C4-2B (cell line): Measurements from ENCODE around the gene ZNF407.

ENCODE experiments used
- ZFX ChIP-seq: fragments of 450-650 bp; IDR thresholded peaks from 2 replicates; pipeline ENCODE4 v1.6.1; 2017
- TF ChIP-seq, protein P1 (sequence below): fragments of 450-650 bp; conservative IDR thresholded peaks from 2 replicates; pipeline ENCODE4 v1.5.1; 2017; ENCODE audit warnings: mild to moderate bottlenecking

GRCh38 chr18:74940856-74941255 lies 343.2 kb downstream of the ZNF407 start:
- TF ChIP-seq, protein P1, sequence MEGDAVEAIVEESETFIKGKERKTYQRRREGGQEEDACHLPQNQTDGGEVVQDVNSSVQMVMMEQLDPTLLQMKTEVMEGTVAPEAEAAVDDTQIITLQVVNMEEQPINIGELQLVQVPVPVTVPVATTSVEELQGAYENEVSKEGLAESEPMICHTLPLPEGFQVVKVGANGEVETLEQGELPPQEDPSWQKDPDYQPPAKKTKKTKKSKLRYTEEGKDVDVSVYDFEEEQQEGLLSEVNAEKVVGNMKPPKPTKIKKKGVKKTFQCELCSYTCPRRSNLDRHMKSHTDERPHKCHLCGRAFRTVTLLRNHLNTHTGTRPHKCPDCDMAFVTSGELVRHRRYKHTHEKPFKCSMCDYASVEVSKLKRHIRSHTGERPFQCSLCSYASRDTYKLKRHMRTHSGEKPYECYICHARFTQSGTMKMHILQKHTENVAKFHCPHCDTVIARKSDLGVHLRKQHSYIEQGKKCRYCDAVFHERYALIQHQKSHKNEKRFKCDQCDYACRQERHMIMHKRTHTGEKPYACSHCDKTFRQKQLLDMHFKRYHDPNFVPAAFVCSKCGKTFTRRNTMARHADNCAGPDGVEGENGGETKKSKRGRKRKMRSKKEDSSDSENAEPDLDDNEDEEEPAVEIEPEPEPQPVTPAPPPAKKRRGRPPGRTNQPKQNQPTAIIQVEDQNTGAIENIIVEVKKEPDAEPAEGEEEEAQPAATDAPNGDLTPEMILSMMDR, result no peak
- no peak for TF ChIP-seq ZFX
